Uterus (tissue), 2 donors: ENCODE data around the gene PLAAT5.

Experiments
- CTCF ChIP-seq, 4 experiments: fragments of 200-600 bp in 2 of 4; fragments of 450-650 bp in 2 of 4; sonication (generic) in 2 of 4; IDR thresholded peaks; one replicate each; pipeline ENCODE4 v1.5.1; 2016 to 2019; ENCODE audit warnings: antibody characterized with exemption in 4 of 4, mild to moderate bottlenecking in 2 of 4, moderate library complexity in 1 of 4
- POLR2A ChIP-seq, 2 donors: fragments of 450-650 bp; IDR thresholded peaks; one replicate each; pipeline ENCODE4 v1.6.1; 2016; ENCODE audit warnings: antibody characterized with exemption in 2 of 2, mild to moderate bottlenecking in 1 of 2, moderate library complexity in 1 of 2

GRCh38 chr11:63490551-63491239, at the start of gene PLAAT5:
- TF ChIP-seq CTCF (IDR thresholded peaks at IDR 0.05) (no peak), POLR2A (IDR thresholded peaks at IDR 0.05) (peak in 1 of 2 donors; percentile 29)
